ENCODE measurements around the gene HACD3.
A peak's percentile ranks its signal among the peaks of the same experiment; 100 is the strongest.

Gene HACD3

GRCh38 chr15:65530318-65531111 lies at the start of gene HACD3:
Gene HACD3, plus strand, starts transcription at chr15:65530463. Its CDS starts 169 bp downstream, at chr15:65530632.
- Mint-ChIP-seq H3K9me3 (no peaks in the 10 kb centered on the region), H3K4me3 (peak within 1 kb of the TSS; percentile 83), H3K27ac (peak within 1 kb of the TSS; percentile 83), H3K36me3 (ENCODE audit: low read depth) (no peaks in the 10 kb centered on the region), H3K4me1 (ENCODE audit: low read depth) (peaks cover 20% of the 10 kb centered on the region), H3K27me3 (ENCODE audit: low read depth) (peaks cover 3% of the 10 kb centered on the region)

GRCh38 chr15:65484876-65485275 lies 45.4 kb upstream of the HACD3 start:
- Mint-ChIP-seq H3K9me3 (no peaks in the 10 kb centered on the region), H3K4me3 (no peak overlapping the region), H3K27ac (no peak overlapping the region), H3K27me3 (ENCODE audit: low read depth) (no peaks in the 10 kb centered on the region), H3K36me3 (ENCODE audit: low read depth) (peaks cover 36% of the 10 kb centered on the region), H3K4me1 (ENCODE audit: low read depth) (no peaks in the 10 kb centered on the region)

- Mint-ChIP-seq H3K27ac (no peak overlapping the region), H3K36me3 (ENCODE audit: low read depth) (peaks cover 36% of the 10 kb centered on the region), H3K4me1 (ENCODE audit: low read depth) (peaks cover 4% of the 10 kb centered on the region), H3K4me3 (no peak overlapping the region), H3K27me3 (ENCODE audit: low read depth) (no peaks in the 10 kb centered on the region), H3K9me3 (no peaks in the 10 kb centered on the region)
These were observed 36.2 kb upstream of the HACD3 start for GRCh38 chr15:65494076-65494475.

- Mint-ChIP-seq H3K27ac (no peak overlapping the region), H3K36me3 (ENCODE audit: low read depth) (peaks cover 25% of the 10 kb centered on the region), H3K4me1 (ENCODE audit: low read depth) (peaks cover 13% of the 10 kb centered on the region), H3K9me3 (no peaks in the 10 kb centered on the region), H3K27me3 (ENCODE audit: low read depth) (no peaks in the 10 kb centered on the region), H3K4me3 (no peak overlapping the region)
These were observed 20.9 kb upstream of the HACD3 start for GRCh38 chr15:65509321-65509720.

GRCh38 chr15:65512189-65512588 lies 18.1 kb upstream of the HACD3 start:
- no peaks in the 10 kb centered on the region for H3K27me3 Mint-ChIP-seq (ENCODE audit: low read depth)
- no peak overlapping the region for H3K27ac Mint-ChIP-seq
- H3K36me3 Mint-ChIP-seq (ENCODE audit: low read depth), result peaks cover 21% of the 10 kb centered on the region
- H3K4me1 Mint-ChIP-seq (ENCODE audit: low read depth), result peaks cover 23% of the 10 kb centered on the region
- H3K4me3 Mint-ChIP-seq, result no peak overlapping the region
- no peaks in the 10 kb centered on the region for H3K9me3 Mint-ChIP-seq

- Mint-ChIP-seq H3K4me3 (no peak overlapping the region), H3K4me1 (ENCODE audit: low read depth) (peaks cover 26% of the 10 kb centered on the region)
These were observed 17.4 kb upstream of the HACD3 start for GRCh38 chr15:65512807-65513416.

GRCh38 chr15:65516997-65517865 lies 13.0 kb upstream of the HACD3 start, which contains the start of gene DPP8:
Gene DPP8, minus strand, starts transcription at chr15:65517689. Its CDS starts 5,136 bp downstream, at chr15:65512553.
- Mint-ChIP-seq H3K27ac (peak within 1 kb of the TSS; percentile 90), H3K9me3 (no peaks in the 10 kb centered on the region), H3K36me3 (ENCODE audit: low read depth) (peaks cover 7% of the 10 kb centered on the region), H3K4me1 (ENCODE audit: low read depth) (peaks cover 24% of the 10 kb centered on the region), H3K4me3 (peak within 1 kb of the TSS; percentile 92), H3K27me3 (ENCODE audit: low read depth) (no peaks in the 10 kb centered on the region)

More at GRCh38 chr15:65512807-65513416, 17.4 kb upstream of the HACD3 start:
- no peak overlapping the region for H3K27ac Mint-ChIP-seq
- H3K27me3 Mint-ChIP-seq (ENCODE audit: low read depth), result no peaks in the 10 kb centered on the region
- H3K9me3 Mint-ChIP-seq, result no peaks in the 10 kb centered on the region
- peaks cover 20% of the 10 kb centered on the region for H3K36me3 Mint-ChIP-seq (ENCODE audit: low read depth)

- H3K27ac Mint-ChIP-seq, result peak overlapping the region; percentile 90
- peaks cover 21% of the 10 kb centered on the region for H3K4me1 Mint-ChIP-seq (ENCODE audit: low read depth)
- H3K36me3 Mint-ChIP-seq (ENCODE audit: low read depth), result peaks cover 3% of the 10 kb centered on the region
- no peaks in the 10 kb centered on the region for H3K27me3 Mint-ChIP-seq (ENCODE audit: low read depth)
- H3K4me3 Mint-ChIP-seq, result peak overlapping the region; percentile 92
- H3K9me3 Mint-ChIP-seq, result no peaks in the 10 kb centered on the region
These were observed 12.4 kb upstream of the HACD3 start for GRCh38 chr15:65517866-65518207.

- Mint-ChIP-seq H3K4me1 (ENCODE audit: low read depth) (peaks cover 20% of the 10 kb centered on the region), H3K36me3 (ENCODE audit: low read depth) (peaks cover 3% of the 10 kb centered on the region), H3K4me3 (no peak overlapping the region), H3K27me3 (ENCODE audit: low read depth) (no peaks in the 10 kb centered on the region), H3K27ac (no peak overlapping the region), H3K9me3 (no peaks in the 10 kb centered on the region)
These were observed 11.5 kb upstream of the HACD3 start for GRCh38 chr15:65518633-65519285.

- Mint-ChIP-seq H3K4me3 (no peak overlapping the region), H3K36me3 (ENCODE audit: low read depth) (no peaks in the 10 kb centered on the region), H3K27me3 (ENCODE audit: low read depth) (no peaks in the 10 kb centered on the region), H3K27ac (no peak overlapping the region), H3K9me3 (no peaks in the 10 kb centered on the region), H3K4me1 (ENCODE audit: low read depth) (peaks cover 10% of the 10 kb centered on the region)
These were observed 8.9 kb upstream of the HACD3 start for GRCh38 chr15:65521350-65521749.

GRCh38 chr15:65524226-65524625 lies 6.0 kb upstream of the HACD3 start:
- Mint-ChIP-seq H3K9me3 (no peaks in the 10 kb centered on the region), H3K4me3 (no peak overlapping the region), H3K36me3 (ENCODE audit: low read depth) (no peaks in the 10 kb centered on the region), H3K27me3 (ENCODE audit: low read depth) (peaks cover 3% of the 10 kb centered on the region), H3K27ac (no peak overlapping the region), H3K4me1 (ENCODE audit: low read depth) (peaks cover 5% of the 10 kb centered on the region)

GRCh38 chr15:65525622-65526021 lies 4.6 kb upstream of the HACD3 start:
- no peak overlapping the region for H3K4me3 Mint-ChIP-seq
- peaks cover 3% of the 10 kb centered on the region for H3K27me3 Mint-ChIP-seq (ENCODE audit: low read depth)
- no peaks in the 10 kb centered on the region for H3K36me3 Mint-ChIP-seq (ENCODE audit: low read depth)
- H3K9me3 Mint-ChIP-seq, result no peaks in the 10 kb centered on the region
- H3K4me1 Mint-ChIP-seq (ENCODE audit: low read depth), result peaks cover 7% of the 10 kb centered on the region
- H3K27ac Mint-ChIP-seq, result no peak overlapping the region

GRCh38 chr15:65528461-65529060 lies 1.7 kb upstream of the HACD3 start:
- no peaks in the 10 kb centered on the region for H3K36me3 Mint-ChIP-seq (ENCODE audit: low read depth)
- H3K4me1 Mint-ChIP-seq (ENCODE audit: low read depth), result peaks cover 19% of the 10 kb centered on the region
- no peak overlapping the region for H3K4me3 Mint-ChIP-seq
- H3K27me3 Mint-ChIP-seq (ENCODE audit: low read depth), result peaks cover 3% of the 10 kb centered on the region
- H3K9me3 Mint-ChIP-seq, result no peaks in the 10 kb centered on the region
- no peak overlapping the region for H3K27ac Mint-ChIP-seq
